GM12878 (cell line): ENCODE results near the gene RNASE12. TPM values are rescaled to one million over a fixed set of nuclear protein-coding genes. Genes with fewer than 3 reads are reported as not detected.
A peak's percentile ranks its signal among the peaks of the same experiment; 100 is the strongest.

Experiments
- ATAC-seq: fragments of 200-7000 bp; cut with Tn5 transposase; 3 replicates; pipeline ENCODE4 v1.9.1; 2020; ENCODE audit warnings: mild to moderate bottlenecking, moderate library complexity
- BruUV-seq: library from RNA; stranded (reverse); fragments of 400-500 nt; replicated peaks from 2 replicates; lab custom pipeline; 2021; lab: Mats Ljungman, UMichigan
- CTCF ChIA-PET: fragments of 300-600 bp; sonication (Branson Sonifier 250); formaldehyde crosslinking; extraction: SDS; loops from one replicate; lab custom pipeline; 2021; ENCODE audit warnings: inconsistent platforms; lab: Yijun Ruan, JAX
- POLR2A ChIA-PET: fragments of 350-600 bp; formaldehyde crosslinking; extraction: SDS; loops from one replicate; lab custom pipeline; 2021; ENCODE audit warnings: inconsistent platforms; lab: Charles Lee
- RAD21 ChIA-PET: fragments of 300-600 bp; sonication (Branson Sonifier 250); formaldehyde crosslinking; loops from one replicate; lab custom pipeline; 2023; ENCODE audit warnings: antibody characterized with exemption; ENCODE audit not compliant: unreplicated experiment; lab: Charles Lee
- SMC1A ChIA-PET: fragments of 300-600 bp; sonication (Branson Sonifier 250); formaldehyde crosslinking; loops from one replicate; lab custom pipeline; 2023; ENCODE audit not compliant: unreplicated experiment, uncharacterized antibody; lab: Charles Lee
- DNase-seq: peaks from one replicate; pipeline ENCODE4 v3.0.0-alpha.2; 2011; ENCODE audit warnings: low read depth, low spot score
- FAIRE-seq: peaks from 3 replicates; lab custom pipeline; 2011; peaks lifted over from hg19 to GRCh38; lab: Jason Lieb, UNC
- H2AFZ ChIP-seq: 2 replicates; pipeline ENCODE4 v1.6.0; 2011; ENCODE audit warnings: low read depth, low read length, control low read depth; ENCODE audit not compliant: control insufficient read depth
- H3K27ac ChIP-seq: 2 replicates; pipeline ENCODE4 v1.5.1; 2011; ENCODE audit warnings: control low read depth; ENCODE audit not compliant: control insufficient read depth, insufficient read depth
- H3K27me3 ChIP-seq, 2 experiments: replicated peaks in 1 of 2; 2 replicates each; pipeline versions ENCODE4 v1.6.0 to v1.6.1; 2011; ENCODE audit warnings: low read length in 1 of 2; ENCODE audit not compliant: control insufficient read depth in 2 of 2, insufficient read depth in 2 of 2
- H3K36me3 ChIP-seq, 2 experiments: 2 replicates each; pipeline ENCODE4 v1.5.1; 2011; ENCODE audit warnings: low read length in 1 of 2; ENCODE audit not compliant: control insufficient read depth in 2 of 2, insufficient read depth in 2 of 2
- H3K4me1 ChIP-seq: 2 replicates; pipeline ENCODE4 v1.6.1; 2011; ENCODE audit warnings: mild to moderate bottlenecking, low read length, moderate library complexity, mixed read lengths; ENCODE audit not compliant: control insufficient read depth, insufficient read depth
- H3K4me2 ChIP-seq: 2 replicates; pipeline ENCODE4 v1.6.0; 2011; ENCODE audit warnings: control low read depth; ENCODE audit not compliant: control insufficient read depth, insufficient read depth
- H3K4me3 ChIP-seq: fragments of 200-600 bp; sonication (generic); 2 replicates; pipeline ENCODE4 v1.5.1; 2016
- H3K79me2 ChIP-seq: 2 replicates; pipeline ENCODE4 v1.6.0; 2011; ENCODE audit warnings: low read length; ENCODE audit not compliant: control insufficient read depth, insufficient read depth
- H3K9ac ChIP-seq: 2 replicates; pipeline ENCODE4 v1.8.0; 2011; ENCODE audit warnings: low read length, control low read depth, mixed read lengths; ENCODE audit not compliant: control insufficient read depth, insufficient read depth
- H3K9me3 ChIP-seq: replicated peaks from 3 replicates; pipeline ENCODE4 v1.5.1; 2011; ENCODE audit warnings: mild to moderate bottlenecking, low read length; ENCODE audit not compliant: control insufficient read depth, insufficient read depth
- H4K20me1 ChIP-seq: 2 replicates; pipeline ENCODE4 v1.6.0; 2011; ENCODE audit not compliant: control insufficient read depth, insufficient read depth
- BCL11A ChIP-seq: IDR thresholded peaks from 2 replicates; pipeline ENCODE4 v1.6.1; 2011; ENCODE audit warnings: low read depth, low read length
- CHD2 ChIP-seq: IDR thresholded peaks from 2 replicates; pipeline ENCODE4 v1.6.1; 2011; ENCODE audit warnings: low read depth, low read length, improper control_type of control experiment, borderline replicate concordance
- EP300 ChIP-seq, 2 experiments: fragments of 150-350 bp in 1 of 2; IDR thresholded peaks; 2 replicates each; pipeline ENCODE4 v1.6.1; 2011 to 2012; ENCODE audit warnings: low read depth in 2 of 2, low read length in 2 of 2, borderline replicate concordance in 1 of 2, improper control_type of control experiment in 1 of 2, inconsistent platforms in 1 of 2; ENCODE audit not compliant: control insufficient read depth in 1 of 2
- EZH2 ChIP-seq: IDR thresholded peaks from 2 replicates; pipeline ENCODE4 v1.6.1; 2012; ENCODE audit warnings: low read depth, mild to moderate bottlenecking, control low read depth, inconsistent platforms, low read length, borderline replicate concordance; ENCODE audit not compliant: control insufficient read depth
- HDAC6 ChIP-seq: fragments of 200-600 bp; sonication (generic); IDR thresholded peaks from one replicate; pipeline ENCODE4 v1.8.0; 2017; ENCODE audit warnings: antibody characterized with exemption; ENCODE audit not compliant: unreplicated experiment
- IKZF2 ChIP-seq, 2 experiments: fragments of 450-650 bp; IDR thresholded peaks; 2 replicates each; pipeline ENCODE4 v1.6.1; 2017; ENCODE audit warnings: mild to moderate bottlenecking in 2 of 2, moderate library complexity in 2 of 2
- IRF4 ChIP-seq: IDR thresholded peaks from 2 replicates; pipeline ENCODE4 v1.6.1; 2011; ENCODE audit warnings: low read depth, low read length
- KDM1A ChIP-seq: fragments of 200-600 bp; sonication (generic); IDR thresholded peaks from 2 replicates; pipeline ENCODE4 v1.6.1; 2016; ENCODE audit warnings: borderline replicate concordance
- LARP7 ChIP-seq: fragments of 450-650 bp; IDR thresholded peaks from 2 replicates; pipeline ENCODE4 v1.6.1; 2017; ENCODE audit warnings: mild to moderate bottlenecking
- MEF2B ChIP-seq: fragments of 450-650 bp; IDR thresholded peaks from 2 replicates; pipeline ENCODE4 v1.6.1; 2018; ENCODE audit warnings: mild to moderate bottlenecking, moderate library complexity; ENCODE audit not compliant: partially characterized antibody, poor library complexity, severe bottlenecking
- NBN ChIP-seq: fragments of 450-650 bp; IDR thresholded peaks from 2 replicates; pipeline ENCODE4 v1.6.1; 2016
- NFYA ChIP-seq: IDR thresholded peaks from 2 replicates; pipeline ENCODE4 v1.6.1; 2011; ENCODE audit warnings: low read depth, mild to moderate bottlenecking, low read length, improper control_type of control experiment, borderline replicate concordance
- POLR2A ChIP-seq: IDR thresholded peaks from 2 replicates; pipeline ENCODE4 v1.6.1; 2011; ENCODE audit warnings: low read depth, mild to moderate bottlenecking, low read length
- RUNX3 ChIP-seq: IDR thresholded peaks from 2 replicates; pipeline ENCODE4 v1.6.1; 2012; ENCODE audit warnings: low read length, inconsistent platforms
- SMARCA5 ChIP-seq: fragments of 450-650 bp; IDR thresholded peaks from 2 replicates; pipeline ENCODE4 v1.6.1; 2017; ENCODE audit warnings: mild to moderate bottlenecking
- SPI1 ChIP-seq: IDR thresholded peaks from 2 replicates; pipeline ENCODE4 v1.6.1; 2011; ENCODE audit warnings: low read depth, mild to moderate bottlenecking, low read length, moderate library complexity, borderline replicate concordance; ENCODE audit not compliant: insufficient read depth
- TCF12 ChIP-seq: IDR thresholded peaks from 2 replicates; pipeline ENCODE4 v1.6.1; 2011; ENCODE audit warnings: low read depth, mild to moderate bottlenecking, low read length
- YBX1 ChIP-seq: fragments of 450-650 bp; IDR thresholded peaks from 2 replicates; pipeline ENCODE4 v1.6.1; 2016; ENCODE audit warnings: antibody characterized with exemption
- ZSCAN29 ChIP-seq: fragments of 450-650 bp; IDR thresholded peaks from 2 replicates; pipeline ENCODE4 v1.6.1; 2017; ENCODE audit warnings: mild to moderate bottlenecking, moderate library complexity
- WGBS: methylation state at CpG from one replicate; pipeline ENCODE4 v1.1.6; 2016; ENCODE audit warnings: low lambda C conversion rate; ENCODE audit not compliant: insufficient replicate concordance, insufficient coverage; ENCODE audit errors: missing lambda C conversion rate; 5-methylcytosine and 5-hydroxymethylcytosine counted together
- in situ Hi-C: fragments of 300-500 bp; cut with MboI; formaldehyde crosslinking; loops from 9 replicates; pipeline ENCODE4 v1.14.3; 2018; ENCODE audit warnings: mixed read lengths
- intact Hi-C: fragments of 100-400 bp; cut with micrococcal nuclease; formaldehyde crosslinking; loops from one replicate; pipeline ENCODE4 v1.14.2; 2022; ENCODE audit not compliant: unreplicated experiment
- polyA plus RNA-seq, 11 experiments: library from polyadenylated mRNA; depleted of rRNA in 4 of 11; unstranded in 6 of 11; stranded (reverse) in 5 of 11; fragments of >200 nt; fragmentation: Nextera tagmentation in 4 of 11; fragmentation: Illumina TruSeq in 1 of 11; extraction: Ambion mirVana in 4 of 11; extraction: Trizol in 1 of 11; gene quantifications; 1 replicate in 1 of 11; 2 replicates in 10 of 11; pipeline versions ENCODE4 v1.2.1 to v1.2.3, GENCODE V29; 2011 to 2016; ENCODE audit warnings: inconsistent platforms in 2 of 11, missing spikeins in 2 of 11, low read depth in 1 of 11
- total RNA-seq, 4 experiments: library from RNA; depleted of rRNA in 3 of 4; stranded (reverse); fragments of >200 nt in 3 of 4; fragmentation: Illumina TruSeq in 1 of 4; extraction: Trizol in 1 of 4; gene quantifications; 2 replicates each; pipeline versions ENCODE4 v1.2.1 to v1.2.3, GENCODE V29; 2013 to 2021
- TF ChIP-seq, protein P1 (sequence below): fragments of 450-650 bp; IDR thresholded peaks from 2 replicates; pipeline ENCODE4 v1.6.1; 2017; ENCODE audit warnings: low read depth, mild to moderate bottlenecking, moderate library complexity
- TF ChIP-seq, protein P2 (sequence below): fragments of 450-650 bp; IDR thresholded peaks from 2 replicates; pipeline ENCODE4 v1.6.1; 2016; ENCODE audit warnings: mild to moderate bottlenecking

The RNASE12 gene
- total and polyA plus RNA-seq, 10 of the 15 experiments (the other 5 are each of a cell fraction or from before 2014, with no cell fraction given): not detected

DNA sequence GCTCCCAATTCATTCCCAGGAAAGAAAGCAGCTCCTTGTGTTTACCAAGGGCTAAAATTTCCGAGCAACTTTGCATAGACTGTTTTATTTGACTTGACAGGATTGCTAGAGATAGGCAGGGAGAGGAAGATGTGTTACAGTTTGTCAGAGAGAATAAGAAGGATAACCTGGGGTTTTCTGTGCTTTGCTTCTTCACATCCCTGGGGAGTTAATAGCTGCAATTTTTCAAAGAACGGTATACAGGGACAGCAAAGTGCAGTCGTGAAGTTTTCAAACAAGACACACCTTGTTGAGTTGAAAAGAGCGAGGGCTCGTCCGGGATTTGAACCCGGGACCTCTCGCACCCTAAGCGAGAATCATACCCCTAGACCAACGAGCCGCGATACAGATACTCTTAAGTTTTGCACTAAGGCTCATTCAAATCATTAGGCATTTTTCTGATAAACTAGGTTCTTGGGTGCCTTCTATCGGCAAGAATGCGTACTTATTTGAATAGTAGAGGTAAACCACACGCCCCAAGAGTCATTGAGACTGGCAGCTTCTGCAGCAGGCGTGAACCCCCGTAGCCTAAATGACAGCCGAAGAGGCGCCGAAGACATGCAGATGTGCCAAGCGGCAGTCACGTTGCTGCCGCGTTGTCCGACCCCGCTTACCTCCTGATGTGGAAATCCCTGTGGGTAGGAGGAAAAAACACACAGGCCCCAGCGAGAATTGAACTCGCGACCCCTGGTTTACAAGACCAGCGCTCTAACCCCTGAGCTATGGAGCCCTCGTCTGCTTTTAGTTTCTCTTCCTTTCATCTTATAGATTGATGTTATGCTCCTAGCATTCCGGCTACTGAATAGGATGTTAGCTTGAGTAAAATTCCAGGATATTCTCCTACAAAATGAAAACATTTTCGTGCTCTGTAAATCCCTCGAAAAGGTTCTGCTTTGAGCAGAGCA, 22.2 kb upstream of the RNASE12 start (continued):
- TF ChIP-seq EP300 (IDR thresholded peaks at IDR 0.05; ENCODE audit: borderline replicate concordance in 1 of 2, control insufficient read depth in 1 of 2, low read depth in 2 of 2, low read length in 2 of 2): no peak; a peak in 1 of 4 replicates
- peak; percentile 51; the same call in 1 of the 2 replicates for TF ChIP-seq LARP7
- TF ChIP-seq, protein P1, sequence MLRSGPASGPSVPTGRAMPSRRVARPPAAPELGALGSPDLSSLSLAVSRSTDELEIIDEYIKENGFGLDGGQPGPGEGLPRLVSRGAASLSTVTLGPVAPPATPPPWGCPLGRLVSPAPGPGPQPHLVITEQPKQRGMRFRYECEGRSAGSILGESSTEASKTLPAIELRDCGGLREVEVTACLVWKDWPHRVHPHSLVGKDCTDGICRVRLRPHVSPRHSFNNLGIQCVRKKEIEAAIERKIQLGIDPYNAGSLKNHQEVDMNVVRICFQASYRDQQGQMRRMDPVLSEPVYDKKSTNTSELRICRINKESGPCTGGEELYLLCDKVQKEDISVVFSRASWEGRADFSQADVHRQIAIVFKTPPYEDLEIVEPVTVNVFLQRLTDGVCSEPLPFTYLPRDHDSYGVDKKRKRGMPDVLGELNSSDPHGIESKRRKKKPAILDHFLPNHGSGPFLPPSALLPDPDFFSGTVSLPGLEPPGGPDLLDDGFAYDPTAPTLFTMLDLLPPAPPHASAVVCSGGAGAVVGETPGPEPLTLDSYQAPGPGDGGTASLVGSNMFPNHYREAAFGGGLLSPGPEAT: no peak; the same call in none of the 2 replicates
- TF ChIP-seq IRF4: no peak; the same call in 1 of the 2 replicates
- TF ChIP-seq MEF2B: peak; percentile 84
- no peak for TF ChIP-seq HDAC6
- no peak for TF ChIP-seq KDM1A
- no peak; the same call in 1 of the 2 replicates for TF ChIP-seq TCF12

DNA sequence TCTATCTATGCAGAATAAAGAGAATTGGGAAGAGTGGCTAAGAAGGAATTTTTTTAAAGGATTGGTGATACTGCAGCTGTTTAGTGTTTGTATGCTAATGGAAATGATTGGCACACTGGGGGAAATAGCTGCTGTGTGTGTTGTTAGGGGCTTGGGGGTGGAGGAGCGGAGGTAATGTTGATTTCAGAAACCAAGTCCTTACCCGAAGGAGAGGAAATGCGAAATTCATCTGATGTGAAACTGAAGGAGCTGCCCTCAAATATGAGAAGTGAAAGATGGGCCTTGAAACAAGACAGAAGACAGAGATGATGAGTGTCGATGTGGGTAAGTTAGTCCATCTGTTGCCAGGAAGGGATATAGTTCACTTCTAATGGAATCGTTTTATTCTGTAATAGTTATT, 21.2 kb upstream of the RNASE12 start:
- POLR2A ChIA-PET: interaction anchor here (1.4 to 2.9 kb wide), 3 partner anchors 52 to 76 kb away, joined by 6 to 19 read pairs (median 9); partner anchors contain the start of gene ANG
- WGBS: 0% methylated on average over 5 of the region's 5 CpGs
- TF ChIP-seq POLR2A (no peak), RUNX3 (peak; percentile 56), NBN (peak; percentile 19; the same call in 1 of the 2 replicates), NFYA (no peak), IKZF2 (IDR thresholded peaks at IDR 0.05) (peak; percentile 71 to 79), IRF4 (peak; percentile 58), SMARCA5 (no peak), EZH2 (no peak), ZSCAN29 (no peak), SPI1 (peak; percentile 90), CHD2 (no peak), YBX1 (no peak), BCL11A (peak; percentile 41; the same call in 1 of the 2 replicates)
- TF ChIP-seq, protein P2, sequence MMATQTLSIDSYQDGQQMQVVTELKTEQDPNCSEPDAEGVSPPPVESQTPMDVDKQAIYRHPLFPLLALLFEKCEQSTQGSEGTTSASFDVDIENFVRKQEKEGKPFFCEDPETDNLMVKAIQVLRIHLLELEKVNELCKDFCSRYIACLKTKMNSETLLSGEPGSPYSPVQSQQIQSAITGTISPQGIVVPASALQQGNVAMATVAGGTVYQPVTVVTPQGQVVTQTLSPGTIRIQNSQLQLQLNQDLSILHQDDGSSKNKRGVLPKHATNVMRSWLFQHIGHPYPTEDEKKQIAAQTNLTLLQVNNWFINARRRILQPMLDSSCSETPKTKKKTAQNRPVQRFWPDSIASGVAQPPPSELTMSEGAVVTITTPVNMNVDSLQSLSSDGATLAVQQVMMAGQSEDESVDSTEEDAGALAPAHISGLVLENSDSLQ: peak; percentile 79

More for the DNA sequence above, 21.2 kb upstream of the RNASE12 start:
- ATAC-seq (peak; percentile 56), FAIRE-seq (no peak), DNase-seq (no peak)
- ChIA-PET SMC1A (interaction anchor here (0.7 to 3.9 kb wide), 16 partner anchors 10 to 468 kb away, joined by 3 to 38 read pairs (median 5); partner anchors contain the start of genes ANG, PARP2, RNASE4 and TEP1), CTCF (interaction anchor here (1.1 to 10.3 kb wide), 15 partner anchors 11 to 403 kb away, joined by 3 to 163 read pairs (median 9); partner anchors contain the start of genes ANG, RNASE4 and TEP1), RAD21 (interaction anchor here (0.9 to 3.5 kb wide), 13 partner anchors 11 to 283 kb away, joined by 3 to 49 read pairs (median 7); partner anchors contain the start of genes PARP2, PIP4P1 and RNASE4)
- Histone ChIP-seq H4K20me1 (no peaks in the 10 kb centered on the region), H3K9me3 (no peaks in the 10 kb centered on the region), H3K36me3 (no peaks in the 10 kb centered on the region), H3K79me2 (no peaks in the 10 kb centered on the region), H3K4me1 (peaks cover 40% of the 10 kb centered on the region), H3K9ac (no peak overlapping the region), H3K27ac (peak overlapping the region; percentile 54; the same call in 1 of the 2 replicates), H2AFZ (no peak overlapping the region), H3K4me3 (peak overlapping the region; percentile 14; the same call in 1 of the 2 replicates), H3K4me2 (peak overlapping the region; percentile 97), H3K27me3 (no peaks in the 10 kb centered on the region)
- intact Hi-C loops: loop anchor here (1.0 to 5.0 kb wide), 3 partner anchors 50 to 270 kb away; partner anchors contain the start of genes PARP2 and TEP1
- in situ Hi-C loops: loop anchor here (5.0 kb wide), 1 partner anchor 200 kb away; the partner anchor contains the start of gene TEP1
- no TSS peak for BruUV-seq
